Adrenal gland (tissue), 5 donors: ENCODE measurements around the gene TGFBR2.

ENCODE experiments used
- CTCF ChIP-seq, 6 experiments: fragments of 450-650 bp in 4 of 6; fragments of 200-600 bp in 2 of 6; sonication (generic) in 1 of 6; IDR thresholded peaks; 1 replicate in 5 of 6; 2 replicates in 1 of 6; pipeline versions ENCODE4 v1.5.1 to v1.8.0; 2016 to 2021; ENCODE audit warnings: antibody characterized with exemption in 6 of 6, mild to moderate bottlenecking in 2 of 6, moderate library complexity in 1 of 6
- POLR2A ChIP-seq, 2 donors: fragments of 450-650 bp; IDR thresholded peaks; one replicate each; pipeline ENCODE4 v1.6.1; 2017; ENCODE audit warnings: antibody characterized with exemption in 2 of 2, mild to moderate bottlenecking in 2 of 2, moderate library complexity in 1 of 2
- donor health status: DM: no; HTN: no; CAD: no.

GRCh38 chr3:30741889-30742288 is 135.5 kb downstream of the TGFBR2 start:
- no peak for TF ChIP-seq CTCF (IDR thresholded peaks at IDR 0.05)
- no peak for TF ChIP-seq POLR2A (IDR thresholded peaks at IDR 0.05)
